Astrocyte (in vitro differentiated cells and primary cell): ENCODE data around the gene PPP2R3C. TPM values are rescaled to one million over a fixed set of nuclear protein-coding genes. Genes with fewer than 3 reads are reported as not detected.
"Not testable (repeated sequence)": the region's sequence is repeated elsewhere in the genome, so short reads cannot be mapped to it uniquely, and the experiment has no call there.

Experiments
- DNase-seq: peaks from one replicate; pipeline ENCODE4 v3.0.0-alpha.2; 2010; ENCODE audit warnings: low read depth
- FAIRE-seq: peaks from 2 replicates; lab custom pipeline; 2011; peaks lifted over from hg19 to GRCh38; lab: Jason Lieb, UNC
- H2AFZ ChIP-seq: 2 replicates; pipeline ENCODE4 v1.6.0; 2012; ENCODE audit warnings: low read depth, low read length, inconsistent platforms
- H3K27ac ChIP-seq: 2 replicates; pipeline ENCODE4 v1.5.1; 2011; ENCODE audit warnings: low read depth, low read length, inconsistent platforms
- H3K27me3 ChIP-seq: 2 replicates; pipeline ENCODE4 v1.6.0; 2011; ENCODE audit warnings: low read length, inconsistent platforms; ENCODE audit not compliant: insufficient read depth
- H3K36me3 ChIP-seq: 2 replicates; pipeline ENCODE4 v1.5.1; 2011; ENCODE audit warnings: low read length, inconsistent platforms; ENCODE audit not compliant: insufficient read depth
- H3K4me1 ChIP-seq: 2 replicates; pipeline ENCODE4 v1.5.1; 2011; ENCODE audit warnings: low read length, inconsistent platforms; ENCODE audit not compliant: insufficient read depth
- H3K4me2 ChIP-seq: 2 replicates; pipeline ENCODE4 v1.6.0; 2012; ENCODE audit warnings: low read length, inconsistent platforms
- H3K4me3 ChIP-seq: 2 replicates; pipeline ENCODE4 v1.5.1; 2011; ENCODE audit warnings: low read depth, mild to moderate bottlenecking, low read length, inconsistent platforms; ENCODE audit not compliant: insufficient read depth
- H3K79me2 ChIP-seq: 2 replicates; pipeline ENCODE4 v1.6.0; 2012; ENCODE audit warnings: mild to moderate bottlenecking, low read length, inconsistent platforms; ENCODE audit not compliant: insufficient read depth
- H3K9ac ChIP-seq: 2 replicates; pipeline ENCODE4 v1.6.0; 2012; ENCODE audit warnings: mild to moderate bottlenecking, low read length, inconsistent platforms
- H3K9me3 ChIP-seq: 2 replicates; pipeline ENCODE4 v1.5.1; 2012; ENCODE audit warnings: low read depth, mild to moderate bottlenecking, low read length, inconsistent platforms; ENCODE audit not compliant: insufficient read depth
- H4K20me1 ChIP-seq: 2 replicates; pipeline ENCODE4 v1.6.0; 2012; ENCODE audit warnings: low read length, inconsistent platforms; ENCODE audit not compliant: insufficient read depth
- H3K27ac Mint-ChIP-seq: one replicate; pipeline ENCODE4 v1.8.0; 2021; ENCODE audit warnings: mild to moderate bottlenecking, mixed read lengths; ENCODE audit not compliant: unreplicated experiment
- H3K27me3 Mint-ChIP-seq: one replicate; pipeline ENCODE4 v1.8.0; 2021; ENCODE audit warnings: low read depth, mixed read lengths; ENCODE audit not compliant: unreplicated experiment
- H3K36me3 Mint-ChIP-seq: one replicate; pipeline ENCODE4 v1.8.0; 2021; ENCODE audit warnings: low read depth, mixed read lengths; ENCODE audit not compliant: unreplicated experiment
- H3K4me1 Mint-ChIP-seq: one replicate; pipeline ENCODE4 v1.8.0; 2021; ENCODE audit warnings: low read depth, mixed read lengths; ENCODE audit not compliant: unreplicated experiment
- H3K4me3 Mint-ChIP-seq: one replicate; pipeline ENCODE4 v1.8.0; 2021; ENCODE audit warnings: mild to moderate bottlenecking, moderate library complexity, mixed read lengths; ENCODE audit not compliant: unreplicated experiment
- H3K9me3 Mint-ChIP-seq: one replicate; pipeline ENCODE4 v1.8.0; 2021; ENCODE audit warnings: mild to moderate bottlenecking, mixed read lengths; ENCODE audit not compliant: unreplicated experiment
- CTCF ChIP-seq: IDR thresholded peaks from 2 replicates; pipeline ENCODE4 v1.5.1; 2011; ENCODE audit warnings: low read depth, mild to moderate bottlenecking, inconsistent platforms, low read length, moderate library complexity; ENCODE audit not compliant: insufficient read depth
- EZH2 ChIP-seq: IDR thresholded peaks from 2 replicates; pipeline ENCODE4 v1.6.1; 2012; ENCODE audit warnings: mild to moderate bottlenecking, low read length, inconsistent platforms; ENCODE audit not compliant: insufficient read depth
- total RNA-seq: library from RNA; stranded (reverse); gene quantifications from 2 replicates; pipeline ENCODE4 v1.2.1, GENCODE V29; 2021

PPP2R3C gene
- total RNA-seq, 1 donor from 2014 or later, result 28.3 TPM

- TF ChIP-seq EZH2, result no peak
- no peak for TF ChIP-seq CTCF
- FAIRE-seq, result no peak
- Histone ChIP-seq H3K27ac (no peak overlapping the region), H3K27me3 (no peaks in the 10 kb centered on the region), H3K4me1 (no peaks in the 10 kb centered on the region), H3K9ac (no peak overlapping the region), H3K4me2 (no peak overlapping the region), H2AFZ (no peak overlapping the region), H3K79me2 (peaks cover 29% of the 10 kb centered on the region), H4K20me1 (peaks cover 6% of the 10 kb centered on the region), H3K9me3 (peaks cover 2% of the 10 kb centered on the region), H3K4me3 (no peak overlapping the region), H3K36me3 (peaks cover 34% of the 10 kb centered on the region)
- Mint-ChIP-seq H3K4me3 (no peak overlapping the region), H3K4me1 (peaks cover 4% of the 10 kb centered on the region), H3K27ac (peak overlapping the region; percentile 19), H3K27me3 (no peaks in the 10 kb centered on the region), H3K36me3 (peaks cover 32% of the 10 kb centered on the region), H3K9me3 (no peaks in the 10 kb centered on the region)
- no peak for DNase-seq
Measured at GRCh38 chr14:35113308-35113950, 8.4 kb downstream of the PPP2R3C start.

- Histone ChIP-seq H3K36me3 (peaks cover 33% of the 10 kb centered on the region), H3K9ac (no peak overlapping the region), H3K27ac (no peak overlapping the region), H3K9me3 (peaks cover 2% of the 10 kb centered on the region), H3K27me3 (no peaks in the 10 kb centered on the region), H2AFZ (no peak overlapping the region), H3K4me3 (no peak overlapping the region), H3K4me2 (no peak overlapping the region), H4K20me1 (peaks cover 6% of the 10 kb centered on the region), H3K4me1 (no peaks in the 10 kb centered on the region), H3K79me2 (peaks cover 29% of the 10 kb centered on the region)
- DNase-seq (no peak), FAIRE-seq (no peak)
- Mint-ChIP-seq H3K27me3 (no peaks in the 10 kb centered on the region), H3K9me3 (no peaks in the 10 kb centered on the region), H3K36me3 (peaks cover 32% of the 10 kb centered on the region), H3K27ac (no peak overlapping the region), H3K4me3 (no peak overlapping the region), H3K4me1 (peaks cover 4% of the 10 kb centered on the region)
- no peak for TF ChIP-seq EZH2
- TF ChIP-seq CTCF, result no peak
Measured at GRCh38 chr14:35112641-35113040, 9.1 kb downstream of the PPP2R3C start.

GRCh38 chr14:35107866-35108265 is 13.9 kb downstream of the PPP2R3C start:
- Histone ChIP-seq H3K4me3 (no peak overlapping the region), H3K27me3 (no peaks in the 10 kb centered on the region), H3K9me3 (peaks cover 2% of the 10 kb centered on the region), H3K9ac (no peak overlapping the region), H4K20me1 (no peaks in the 10 kb centered on the region), H3K79me2 (peaks cover 2% of the 10 kb centered on the region), H3K36me3 (peaks cover 35% of the 10 kb centered on the region), H3K4me1 (no peaks in the 10 kb centered on the region), H3K4me2 (no peak overlapping the region), H3K27ac (no peak overlapping the region), H2AFZ (no peak overlapping the region)
- TF ChIP-seq EZH2, result no peak
- TF ChIP-seq CTCF, result no peak
- Mint-ChIP-seq H3K4me3 (no peak overlapping the region), H3K27ac (no peak overlapping the region), H3K27me3 (no peaks in the 10 kb centered on the region), H3K9me3 (no peaks in the 10 kb centered on the region), H3K4me1 (no peaks in the 10 kb centered on the region), H3K36me3 (peaks cover 20% of the 10 kb centered on the region)
- FAIRE-seq (no peak), DNase-seq (peak; percentile 27)

- not testable (repeated sequence) for H3K9ac ChIP-seq, H3K27me3 ChIP-seq, H3K4me1 Mint-ChIP-seq, H3K36me3 Mint-ChIP-seq, H3K4me1 ChIP-seq, H3K4me3 Mint-ChIP-seq, DNase-seq, FAIRE-seq, H4K20me1 ChIP-seq, H3K4me2 ChIP-seq, H3K27ac Mint-ChIP-seq, H3K27me3 Mint-ChIP-seq, H2AFZ ChIP-seq, H3K9me3 Mint-ChIP-seq, H3K9me3 ChIP-seq, H3K4me3 ChIP-seq, H3K79me2 ChIP-seq, H3K27ac ChIP-seq
- peaks cover 14% of the 10 kb centered on the region for H3K36me3 ChIP-seq
Measured at GRCh38 chr14:35094645-35095044, 27.1 kb downstream of the PPP2R3C start.
